GM12872 (cell line): ENCODE results near the gene AOPEP.

ENCODE experiments used
- TF ChIP-seq, protein P1 (sequence below): IDR thresholded peaks from 3 replicates; pipeline ENCODE4 v1.5.1; 2011; ENCODE audit warnings: low read depth, mild to moderate bottlenecking, low read length, moderate library complexity; ENCODE audit not compliant: insufficient read depth

AOPEP gene

DNA sequence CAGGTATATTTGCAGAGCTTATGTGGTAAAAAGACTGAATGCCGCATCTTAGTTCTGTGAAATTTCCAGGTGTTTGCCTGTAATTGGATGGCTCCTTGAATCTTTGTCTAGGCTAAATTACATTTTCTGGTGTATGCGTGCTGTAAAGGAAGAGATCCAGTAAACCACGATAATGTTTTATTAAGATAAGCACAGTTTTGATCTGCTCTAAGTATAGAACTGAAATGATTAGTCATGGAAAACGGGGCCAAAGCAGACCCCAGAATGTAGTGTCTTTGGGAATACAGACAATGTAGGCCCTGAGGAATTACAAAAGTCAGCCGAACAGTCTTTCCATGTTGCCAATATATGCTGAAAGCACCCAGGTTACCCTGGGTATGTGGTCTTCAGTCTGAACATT, 333.7 kb downstream of the AOPEP start:
- TF ChIP-seq, protein P1, sequence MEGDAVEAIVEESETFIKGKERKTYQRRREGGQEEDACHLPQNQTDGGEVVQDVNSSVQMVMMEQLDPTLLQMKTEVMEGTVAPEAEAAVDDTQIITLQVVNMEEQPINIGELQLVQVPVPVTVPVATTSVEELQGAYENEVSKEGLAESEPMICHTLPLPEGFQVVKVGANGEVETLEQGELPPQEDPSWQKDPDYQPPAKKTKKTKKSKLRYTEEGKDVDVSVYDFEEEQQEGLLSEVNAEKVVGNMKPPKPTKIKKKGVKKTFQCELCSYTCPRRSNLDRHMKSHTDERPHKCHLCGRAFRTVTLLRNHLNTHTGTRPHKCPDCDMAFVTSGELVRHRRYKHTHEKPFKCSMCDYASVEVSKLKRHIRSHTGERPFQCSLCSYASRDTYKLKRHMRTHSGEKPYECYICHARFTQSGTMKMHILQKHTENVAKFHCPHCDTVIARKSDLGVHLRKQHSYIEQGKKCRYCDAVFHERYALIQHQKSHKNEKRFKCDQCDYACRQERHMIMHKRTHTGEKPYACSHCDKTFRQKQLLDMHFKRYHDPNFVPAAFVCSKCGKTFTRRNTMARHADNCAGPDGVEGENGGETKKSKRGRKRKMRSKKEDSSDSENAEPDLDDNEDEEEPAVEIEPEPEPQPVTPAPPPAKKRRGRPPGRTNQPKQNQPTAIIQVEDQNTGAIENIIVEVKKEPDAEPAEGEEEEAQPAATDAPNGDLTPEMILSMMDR: no peak

DNA sequence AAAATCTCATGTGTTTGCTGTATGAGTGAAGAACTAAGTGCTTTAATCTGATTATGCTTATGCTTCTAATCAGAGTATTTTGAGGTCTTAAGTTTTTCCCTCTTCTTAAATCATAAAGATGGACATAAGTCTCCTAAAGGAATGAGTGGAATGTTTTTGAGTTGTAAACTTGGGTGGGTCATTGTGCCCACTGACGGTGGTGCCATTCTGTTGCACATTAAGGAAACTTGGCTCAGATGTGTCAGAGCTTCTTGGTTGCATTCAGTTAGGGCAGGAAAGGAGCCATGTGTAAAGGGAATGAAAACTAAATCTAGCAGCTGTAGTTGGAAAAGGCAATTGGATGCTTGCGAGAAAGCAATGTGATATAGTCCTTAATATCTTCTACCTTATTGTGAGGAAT, 334.4 kb downstream of the AOPEP start:
- TF ChIP-seq, protein P1: no peak

DNA sequence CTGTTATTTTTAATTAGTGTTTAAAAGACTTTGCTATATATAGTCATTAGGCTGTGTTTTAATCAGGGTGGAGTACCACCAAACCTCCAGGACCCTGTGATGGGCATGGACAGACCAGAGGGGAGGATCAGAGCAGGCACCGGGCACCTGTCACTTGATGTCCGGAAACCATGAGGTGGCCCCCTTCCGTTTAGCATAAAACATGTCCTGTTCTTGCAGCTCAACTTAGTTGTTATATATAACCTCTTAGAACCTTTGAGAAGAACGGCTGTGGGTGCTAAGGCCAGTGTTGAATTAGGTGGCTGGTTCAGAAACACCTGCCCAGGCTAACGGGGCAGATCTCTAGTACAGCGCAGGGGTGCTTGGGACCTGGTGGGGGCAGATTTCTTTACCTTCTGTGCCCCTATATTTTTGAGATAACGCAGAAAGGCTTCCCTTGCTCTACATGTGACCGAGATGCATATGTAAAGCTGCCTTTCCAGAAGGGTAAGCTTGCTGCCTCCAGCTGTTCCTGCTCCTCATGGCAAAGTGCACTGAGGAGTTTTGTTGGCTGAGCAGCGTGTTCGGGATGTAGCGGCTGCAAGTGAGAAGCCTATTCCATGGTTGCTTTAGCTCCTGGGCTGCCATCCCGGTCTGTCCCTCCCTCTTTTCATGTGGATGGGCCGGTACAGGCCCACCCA, 335.6 kb downstream of the AOPEP start:
- TF ChIP-seq, protein P1: no peak

DNA sequence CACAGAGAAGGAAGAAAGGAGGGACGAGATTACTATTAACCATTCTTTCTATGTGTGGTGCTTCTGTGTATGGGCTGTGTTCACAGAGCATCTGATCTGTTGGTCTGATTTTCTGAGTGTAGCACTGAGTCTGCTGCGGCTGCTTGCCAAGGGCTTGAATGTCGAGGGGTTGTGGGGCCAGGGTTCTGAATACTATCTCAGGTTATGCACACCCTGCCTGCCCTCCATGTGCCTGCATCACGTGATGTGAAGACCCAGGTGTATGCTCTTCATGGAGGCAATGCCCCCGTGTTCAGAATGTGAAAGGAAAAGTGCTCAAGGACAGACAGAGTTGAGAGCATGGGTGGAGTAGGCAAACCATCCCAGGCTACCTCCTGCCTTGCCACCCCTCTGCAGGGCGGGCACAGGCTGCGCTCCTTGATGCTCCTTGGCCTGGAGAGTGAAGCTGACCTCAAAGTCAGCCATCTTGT, 336.1 kb downstream of the AOPEP start:
- TF ChIP-seq, protein P1: no peak

DNA sequence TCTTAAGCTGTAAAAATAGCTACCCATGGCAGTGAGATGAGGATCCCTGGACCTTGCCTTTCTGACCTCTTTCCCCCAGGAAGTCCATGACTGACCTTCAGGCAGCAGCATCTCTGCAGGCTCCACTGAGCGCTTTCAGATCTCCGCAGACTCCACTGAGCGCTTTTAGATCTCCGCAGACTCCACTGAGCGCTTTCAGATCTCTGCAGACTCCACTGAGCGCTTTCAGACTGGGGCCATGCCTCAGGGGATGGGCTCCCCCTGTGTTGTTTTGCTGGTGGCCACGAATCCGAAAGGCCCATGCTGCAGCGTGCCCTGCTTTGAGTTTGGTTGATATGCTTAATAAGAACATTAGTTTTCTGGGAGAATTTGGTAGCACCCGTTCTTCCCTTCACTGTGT, 336.8 kb downstream of the AOPEP start:
- TF ChIP-seq, protein P1: no peak

DNA sequence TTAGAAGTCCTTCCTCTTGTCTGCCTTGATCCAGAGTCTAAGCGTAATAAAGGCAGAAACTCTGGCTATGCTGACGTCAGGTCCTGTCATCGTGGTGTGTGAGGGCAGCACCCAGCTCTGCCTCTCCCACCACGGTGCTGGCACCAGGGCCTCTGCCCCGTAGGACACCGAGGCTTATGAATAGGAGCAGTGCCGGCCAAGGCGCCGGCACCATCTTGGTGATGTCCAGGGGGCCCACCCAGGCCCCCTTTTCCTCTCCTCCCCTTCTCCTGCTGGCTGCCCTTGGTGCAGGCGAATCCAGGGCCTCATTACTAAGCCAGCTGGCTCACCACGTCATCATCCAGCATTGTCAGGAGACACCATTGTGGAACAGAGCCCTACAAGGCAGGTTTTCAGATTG, 338.7 kb downstream of the AOPEP start:
- TF ChIP-seq, protein P1: no peak

DNA sequence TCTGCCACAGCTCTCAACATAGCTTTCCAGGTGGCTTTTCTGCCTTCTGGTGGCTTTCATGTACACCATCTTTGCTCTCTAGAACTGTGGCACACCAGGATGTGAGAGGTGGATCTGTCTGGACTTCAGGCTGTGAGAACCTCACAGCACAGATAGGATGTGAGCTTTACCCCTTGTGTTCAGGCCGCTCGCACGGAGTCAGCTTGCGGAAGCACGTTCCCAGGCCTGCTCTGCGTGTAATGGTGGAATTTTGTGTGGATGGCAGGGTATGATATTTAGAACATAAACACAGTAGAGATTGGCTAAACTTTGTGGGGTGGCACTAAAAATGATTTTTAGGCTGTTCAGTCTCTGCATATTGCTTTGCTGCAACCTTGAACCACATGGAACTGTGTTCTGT, 340.6 kb downstream of the AOPEP start:
- TF ChIP-seq, protein P1: no peak
